GM21619 (cell line): ENCODE results near the gene BANK1.

Source experiments
- ATAC-seq: cut with Tn5 transposase; IDR thresholded peaks from one replicate; pipeline ENCODE4 v1.9.1; 2021; ENCODE audit not compliant: unreplicated experiment

Gene BANK1, protein sequence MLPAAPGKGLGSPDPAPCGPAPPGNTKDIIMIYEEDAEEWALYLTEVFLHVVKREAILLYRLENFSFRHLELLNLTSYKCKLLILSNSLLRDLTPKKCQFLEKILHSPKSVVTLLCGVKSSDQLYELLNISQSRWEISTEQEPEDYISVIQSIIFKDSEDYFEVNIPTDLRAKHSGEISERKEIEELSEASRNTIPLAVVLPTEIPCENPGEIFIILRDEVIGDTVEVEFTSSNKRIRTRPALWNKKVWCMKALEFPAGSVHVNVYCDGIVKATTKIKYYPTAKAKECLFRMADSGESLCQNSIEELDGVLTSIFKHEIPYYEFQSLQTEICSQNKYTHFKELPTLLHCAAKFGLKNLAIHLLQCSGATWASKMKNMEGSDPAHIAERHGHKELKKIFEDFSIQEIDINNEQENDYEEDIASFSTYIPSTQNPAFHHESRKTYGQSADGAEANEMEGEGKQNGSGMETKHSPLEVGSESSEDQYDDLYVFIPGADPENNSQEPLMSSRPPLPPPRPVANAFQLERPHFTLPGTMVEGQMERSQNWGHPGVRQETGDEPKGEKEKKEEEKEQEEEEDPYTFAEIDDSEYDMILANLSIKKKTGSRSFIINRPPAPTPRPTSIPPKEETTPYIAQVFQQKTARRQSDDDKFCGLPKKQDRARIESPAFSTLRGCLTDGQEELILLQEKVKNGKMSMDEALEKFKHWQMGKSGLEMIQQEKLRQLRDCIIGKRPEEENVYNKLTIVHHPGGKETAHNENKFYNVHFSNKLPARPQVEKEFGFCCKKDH

GRCh38 chr4:101790521-101791181 lies at the start of gene BANK1:
Gene BANK1, plus strand, starts transcription at chr4:101790730. Its CDS starts 151 bp downstream, at chr4:101790881.
- peak; percentile 99 for ATAC-seq

DNA sequence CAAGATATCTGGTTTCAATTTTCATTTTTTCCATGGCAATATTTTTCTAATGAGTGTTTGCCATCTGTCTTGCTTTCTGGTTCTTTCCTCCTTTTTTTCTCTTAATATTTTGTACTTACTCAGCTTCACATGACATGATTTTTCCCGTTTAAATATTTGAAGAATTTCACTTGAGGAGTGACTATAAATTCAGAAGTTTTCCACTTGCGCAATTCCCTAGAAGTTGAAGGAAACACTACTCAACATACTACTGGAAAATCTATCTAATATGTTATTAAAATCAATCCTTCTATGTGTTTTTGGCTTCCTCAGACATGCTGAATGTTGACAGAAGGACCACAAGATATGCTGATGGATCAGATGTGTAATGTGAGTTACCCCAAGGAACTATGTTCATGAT lies 36.8 kb upstream of the BANK1 start:
- no peak for ATAC-seq

DNA sequence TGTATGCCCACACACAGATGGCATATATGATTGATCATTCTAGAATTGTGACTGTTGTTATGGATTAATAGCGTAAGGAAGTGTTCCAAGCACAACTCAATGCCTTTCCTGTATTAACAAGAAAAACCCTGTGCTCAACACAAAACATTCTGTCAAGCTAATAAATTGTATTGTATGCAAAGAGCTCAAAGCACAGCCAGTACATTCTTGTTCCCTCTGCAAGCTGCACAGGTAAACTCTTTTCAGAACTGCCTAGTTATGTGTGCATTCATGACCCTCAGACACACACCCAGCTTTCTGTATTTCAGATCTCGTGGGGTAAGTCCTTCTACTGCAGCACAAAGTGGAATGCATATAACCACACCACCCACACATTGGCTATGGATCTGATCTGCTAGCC lies 34.3 kb upstream of the BANK1 start:
- no peak for ATAC-seq

GRCh38 chr4:101761405-101761804 lies 29.1 kb upstream of the BANK1 start:
- no peak for ATAC-seq

DNA sequence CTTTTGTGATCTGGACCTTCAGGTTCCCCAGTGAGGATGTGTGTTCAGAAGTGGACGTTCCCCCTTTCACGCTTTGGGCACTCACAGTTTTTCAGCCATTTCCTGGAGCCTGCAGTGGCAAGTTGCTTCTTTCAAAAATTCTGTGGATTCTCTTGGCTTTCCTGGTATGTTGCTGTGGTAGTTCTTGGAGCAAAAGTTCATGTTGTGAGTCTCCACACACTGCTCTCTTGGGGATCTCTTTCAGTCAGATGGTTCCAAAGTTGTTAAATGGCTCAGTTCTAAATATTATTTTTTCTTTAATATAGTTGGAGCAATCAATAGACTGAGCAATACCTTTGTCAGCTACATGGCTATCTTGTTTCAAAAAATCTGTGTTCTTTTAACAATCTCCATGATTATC lies 28.5 kb upstream of the BANK1 start:
- no peak for ATAC-seq

GRCh38 chr4:101762534-101762933 lies 28.0 kb upstream of the BANK1 start:
- ATAC-seq, result no peak

DNA sequence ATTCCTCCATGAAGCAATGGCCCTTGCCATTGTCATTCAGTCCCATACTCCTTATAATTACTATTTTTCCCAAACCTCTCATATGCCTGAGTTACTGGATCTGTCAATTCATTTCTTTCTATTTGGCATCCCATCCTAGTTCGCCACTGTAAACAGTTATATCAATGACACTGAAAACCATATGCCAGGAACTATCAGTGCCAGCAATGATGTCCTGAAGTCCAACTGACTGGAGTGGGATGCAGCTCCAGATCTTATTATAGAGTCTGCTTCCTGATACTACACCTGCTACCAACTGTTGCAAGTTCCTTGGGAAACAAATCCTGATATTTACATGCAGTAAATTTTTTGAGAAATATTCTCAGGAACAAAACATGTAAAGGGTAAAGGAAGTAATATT lies 27.0 kb upstream of the BANK1 start:
- no peak for ATAC-seq

GRCh38 chr4:101774807-101775206 lies 15.7 kb upstream of the BANK1 start:
- no peak for ATAC-seq

DNA sequence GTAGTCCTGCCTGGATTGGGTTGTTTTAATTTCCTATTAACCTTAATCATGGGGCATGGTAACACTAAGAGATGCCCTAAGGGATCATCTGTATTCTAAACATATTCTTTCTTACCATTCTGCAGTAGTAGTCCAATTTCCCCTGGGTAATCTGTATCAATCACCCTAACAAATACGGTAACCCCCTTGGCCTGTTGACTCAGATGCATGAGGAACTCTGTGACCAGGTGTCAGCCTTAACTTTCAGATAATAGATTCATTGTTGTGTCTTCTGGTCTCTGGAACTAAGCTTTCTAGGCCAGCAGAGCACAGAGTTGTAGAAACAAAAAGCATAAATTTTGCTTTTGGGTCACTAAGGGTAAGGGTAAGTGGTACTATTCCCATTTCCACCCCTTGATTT lies 13.1 kb upstream of the BANK1 start:
- ATAC-seq, result no peak

- ATAC-seq, result no peak
Observed at GRCh38 chr4:101780284-101780683, 10.2 kb upstream of the BANK1 start.

DNA sequence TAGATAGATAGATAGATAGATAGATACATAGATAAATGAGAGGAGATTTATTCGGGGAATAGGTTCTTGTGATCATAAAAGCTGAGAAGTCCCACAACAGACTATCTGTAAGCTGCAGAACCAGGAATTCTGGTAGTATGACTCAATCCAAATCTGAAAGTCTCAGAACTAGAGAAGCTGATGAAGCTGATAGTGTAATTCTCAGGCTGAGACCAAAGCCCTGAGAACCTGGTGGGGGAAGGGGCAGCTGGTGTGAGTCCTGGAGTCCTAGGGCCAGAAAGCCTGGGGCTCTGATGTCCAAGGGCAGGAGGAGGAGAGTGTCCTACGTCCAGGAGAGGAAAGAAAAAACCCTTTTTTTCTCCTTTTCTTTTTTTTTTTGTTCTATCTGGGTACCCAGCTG lies 8.0 kb upstream of the BANK1 start:
- no peak for ATAC-seq

DNA sequence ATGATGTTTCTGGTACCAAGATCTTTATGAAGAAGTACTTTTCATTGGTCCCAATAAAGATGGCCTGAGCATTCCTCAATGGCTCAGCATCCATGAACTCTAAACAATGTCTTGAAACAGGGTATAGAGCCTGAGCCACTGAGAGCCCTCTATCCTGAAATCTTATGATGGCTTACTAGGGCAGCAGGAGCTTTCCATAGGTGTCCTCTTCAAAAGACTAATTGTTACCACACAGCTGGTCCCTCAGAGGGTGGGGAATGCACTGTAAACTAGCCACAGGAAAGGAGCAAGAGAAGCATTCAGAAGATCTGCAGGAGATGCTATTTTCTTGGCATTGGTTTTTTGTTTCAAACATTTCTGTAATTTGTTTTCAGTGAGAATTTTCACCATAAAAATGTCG lies 5.6 kb upstream of the BANK1 start:
- no peak for ATAC-seq

- no peak for ATAC-seq
Observed at GRCh38 chr4:101785486-101785885, 5.0 kb upstream of the BANK1 start.

GRCh38 chr4:101787701-101788316 lies 2.7 kb upstream of the BANK1 start:
- no peak for ATAC-seq

DNA sequence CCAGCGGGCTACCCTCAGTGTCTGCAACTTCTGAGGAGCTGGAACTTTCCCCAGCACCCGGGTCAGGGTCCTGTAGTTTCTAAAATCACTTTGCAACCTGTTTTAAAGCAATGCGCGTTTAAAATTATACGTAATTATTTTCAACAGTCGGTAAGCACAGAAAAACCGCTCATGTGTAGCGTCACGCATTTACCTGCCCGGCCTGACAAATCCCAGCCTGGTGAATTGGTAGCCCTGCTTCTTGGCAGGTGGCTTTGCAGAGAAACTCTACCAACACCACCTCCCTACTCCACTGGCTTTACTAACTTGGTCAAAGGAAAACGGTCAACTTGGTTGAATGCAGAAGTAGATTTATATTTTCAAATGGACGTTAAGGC lies 640 bp downstream of the BANK1 start:
- ATAC-seq, result peak; percentile 8

DNA sequence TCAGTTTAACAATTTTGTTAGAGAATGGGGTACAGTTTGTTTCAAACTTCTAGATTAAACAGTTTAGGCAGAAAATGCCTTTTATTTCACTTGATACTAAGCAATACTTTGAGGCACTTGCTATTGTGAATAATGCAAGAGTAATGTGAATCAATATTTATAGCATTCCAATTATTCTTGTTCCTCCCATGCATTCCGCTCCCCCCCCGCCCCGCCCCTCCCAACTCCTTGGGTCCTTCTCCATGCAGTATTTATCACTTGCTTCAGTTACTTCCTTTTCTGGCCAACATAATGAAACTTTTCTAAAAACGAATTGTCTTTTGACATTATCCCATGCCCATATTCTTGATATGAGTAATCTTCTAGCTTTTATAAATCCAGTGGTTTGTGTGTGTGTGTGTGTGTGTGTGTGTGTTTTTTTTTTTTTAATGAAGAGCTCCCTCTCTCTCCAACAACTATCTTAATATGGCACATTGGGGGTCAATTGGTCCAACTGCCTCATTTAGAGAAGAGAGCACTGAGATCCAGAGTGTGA lies 1.6 kb downstream of the BANK1 start:
- no peak for ATAC-seq

- ATAC-seq, result no peak
Observed at GRCh38 chr4:101793397-101793796, 2.9 kb downstream of the BANK1 start.

GRCh38 chr4:101794806-101795205 lies 4.3 kb downstream of the BANK1 start:
- no peak for ATAC-seq

DNA sequence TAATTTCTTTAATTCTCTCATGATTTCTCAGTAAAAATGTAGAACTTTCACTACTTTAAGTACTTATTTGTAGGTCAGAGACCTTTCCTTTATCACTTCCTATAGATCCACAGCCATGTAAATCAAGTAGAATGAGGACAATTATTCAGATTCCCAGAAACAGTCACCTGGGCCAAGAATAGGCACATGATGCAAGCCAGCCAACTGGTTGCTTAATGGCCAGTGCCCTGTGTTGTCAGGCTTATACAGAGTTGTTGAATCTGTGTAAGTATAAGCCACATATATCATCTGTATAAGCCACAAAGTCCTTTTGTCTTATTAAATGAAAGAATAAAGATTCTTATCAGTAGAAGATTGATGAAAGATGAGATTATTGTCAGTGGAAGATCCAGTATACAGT lies 5.2 kb downstream of the BANK1 start:
- ATAC-seq, result no peak

- no peak for ATAC-seq
Observed at GRCh38 chr4:101801958-101802357, 11.4 kb downstream of the BANK1 start.

GRCh38 chr4:101806914-101807313 lies 16.4 kb downstream of the BANK1 start:
- ATAC-seq, result peak; percentile 99
